K562 (cell line): ENCODE results near the gene ALKBH4. TPM values are rescaled to one million over a fixed set of nuclear protein-coding genes. Genes with fewer than 3 reads are reported as not detected.

ENCODE experiments used
- ARID3A ChIP-seq: IDR thresholded peaks from 2 replicates; pipeline ENCODE4 v1.6.1; 2012; ENCODE audit warnings: low read depth, low read length, improper control_type of control experiment, borderline replicate concordance
- CBFA2T3 ChIP-seq: fragments of 450-650 bp; IDR thresholded peaks from 2 replicates; pipeline ENCODE4 v1.6.1; 2017
- E2F4 ChIP-seq: sonication (generic); formaldehyde crosslinking; IDR thresholded peaks from 2 replicates; pipeline ENCODE4 v1.8.0; 2022; ENCODE audit warnings: mild to moderate bottlenecking, low read depth, missing genetic modification reagents
- EP300 ChIP-seq: IDR thresholded peaks from 2 replicates; pipeline ENCODE4 v1.6.1; 2012; ENCODE audit warnings: low read length, improper control_type of control experiment
- HDAC1 ChIP-seq, 2 experiments: fragments of 450-650 bp; IDR thresholded peaks; 2 replicates each; pipeline ENCODE4 v1.6.1; 2016 to 2017; ENCODE audit warnings: inconsistent platforms in 1 of 2, mild to moderate bottlenecking in 1 of 2, moderate library complexity in 1 of 2
- HEY1 ChIP-seq: fragments of 250-450 bp; sonication (Bioruptor Pico); IDR thresholded peaks from 2 replicates; pipeline ENCODE4 v1.5.0; 2020; ENCODE audit warnings: mild to moderate bottlenecking, moderate library complexity, borderline replicate concordance
- ILK ChIP-seq: fragments of 450-650 bp; IDR thresholded peaks from 2 replicates; pipeline ENCODE4 v1.6.1; 2016; ENCODE audit warnings: missing genetic modification characterization, low read depth, mild to moderate bottlenecking, missing compliant biosample characterization, moderate library complexity, borderline replicate concordance
- KDM4B ChIP-seq, 2 experiments: fragments of 450-650 bp in 1 of 2; sonication (generic) in 1 of 2; IDR thresholded peaks; 2 replicates each; pipeline ENCODE4 v1.6.1; 2016 to 2017; ENCODE audit warnings: borderline replicate concordance in 2 of 2, antibody characterized with exemption in 1 of 2, low read depth in 1 of 2, mild to moderate bottlenecking in 1 of 2
- NFIC ChIP-seq: fragments of 450-650 bp; IDR thresholded peaks from 2 replicates; pipeline ENCODE4 v1.6.1; 2017; ENCODE audit warnings: mild to moderate bottlenecking, inconsistent platforms
- NR2C1 ChIP-seq, 2 experiments: fragments of 450-650 bp; IDR thresholded peaks; 2 replicates each; pipeline ENCODE4 v1.6.1; 2017; ENCODE audit warnings: mild to moderate bottlenecking in 2 of 2, antibody characterized with exemption in 1 of 2, inconsistent platforms in 1 of 2, missing compliant biosample characterization in 1 of 2, missing genetic modification characterization in 1 of 2
- PHF21A ChIP-seq: fragments of 450-650 bp; IDR thresholded peaks from 2 replicates; pipeline ENCODE4 v1.6.1; 2017; ENCODE audit warnings: low read depth, borderline replicate concordance
- PTRF ChIP-seq: fragments of 450-650 bp; IDR thresholded peaks from 2 replicates; pipeline ENCODE4 v1.6.1; 2016; ENCODE audit warnings: mild to moderate bottlenecking, missing genetic modification characterization, missing compliant biosample characterization
- TFAM ChIP-seq: fragments of 250-450 bp; sonication (Bioruptor Pico); conservative IDR thresholded peaks from 2 replicates; pipeline ENCODE4 v1.5.0; 2021; ENCODE audit warnings: mild to moderate bottlenecking, moderate library complexity
- THRB ChIP-seq: fragments of 450-650 bp; formaldehyde crosslinking; conservative IDR thresholded peaks from 2 replicates; pipeline ENCODE4 v1.4.0; 2022; ENCODE audit warnings: mild to moderate bottlenecking, missing genetic modification characterization
- UBTF ChIP-seq, 2 experiments: IDR thresholded peaks; 2 replicates each; pipeline ENCODE4 v1.6.1; 2012; ENCODE audit warnings: improper control_type of control experiment in 2 of 2, low read depth in 2 of 2, low read length in 2 of 2, borderline replicate concordance in 1 of 2
- ZNF24 ChIP-seq: fragments of 450-650 bp; IDR thresholded peaks from 2 replicates; pipeline ENCODE4 v1.6.1; 2016
- ZNF740 ChIP-seq, 3 experiments: fragments of 200-800 bp in 1 of 3; sonication (Bioruptor generic) in 1 of 3; sonication (generic) in 1 of 3; formaldehyde crosslinking in 1 of 3; IDR thresholded peaks; 2 replicates each; pipeline versions ENCODE4 v1.6.1 to v1.8.0; 2016 to 2022; ENCODE audit warnings: mild to moderate bottlenecking in 2 of 3, missing compliant biosample characterization in 2 of 3, missing genetic modification characterization in 2 of 3, missing genetic modification reagents in 1 of 3
- polyA plus RNA-seq, 8 experiments: library from polyadenylated mRNA; depleted of rRNA in 4 of 8; stranded (reverse) in 5 of 8; unstranded in 3 of 8; fragments of >200 nt; fragmentation: Nextera tagmentation in 2 of 8; fragmentation: Illumina TruSeq in 1 of 8; extraction: Ambion mirVana in 2 of 8; extraction: Trizol in 1 of 8; gene quantifications; 2 replicates each; pipeline versions ENCODE4 v1.2.1 to v1.2.3, GENCODE V29; 2011 to 2014; ENCODE audit warnings: inconsistent platforms in 1 of 8, missing spikeins in 1 of 8
- total RNA-seq, 7 experiments: library from RNA; depleted of rRNA in 6 of 7; stranded (reverse); fragments of >200 nt in 6 of 7; fragmentation: Illumina TruSeq in 2 of 7; extraction: Trizol in 2 of 7; gene quantifications; 2 replicates each; pipeline versions ENCODE4 v1.2.1 to v1.2.3, GENCODE V29; 2011 to 2021; ENCODE audit warnings: low replicate concordance in 1 of 7

Gene ALKBH4
- total and polyA plus RNA-seq, 9 of the 15 experiments (the other 6 are each of a cell fraction or from before 2014, with no cell fraction given) = 4.6 to 21.4 (median 11.8) TPM

GRCh38 chr7:102439963-102440795 lies 24.5 kb downstream of the ALKBH4 start (continued):
- TF ChIP-seq ZNF740 (CRISPR knock-in tag; IDR thresholded peaks at IDR 0.05) (peak; percentile 69), ZNF740 (tag; IDR thresholded peaks at IDR 0.05) (no peak), UBTF (IDR thresholded peaks at IDR 0.05; ENCODE audit: borderline replicate concordance in 1 of 2, low read depth in 2 of 2, low read length in 2 of 2) (peak in 1 of 2 experiments; percentile 81; a peak in 1 of 4 replicates), HDAC1 (IDR thresholded peaks at IDR 0.05) (peak in 1 of 2 experiments; percentile 59; a peak in 2 of 4 replicates), ARID3A (peak; percentile 60; the same call in 1 of the 2 replicates), E2F4 (no peak), HEY1 (no peak), NFIC (peak; percentile 89), THRB (CRISPR knock-in tag) (0 out of 2 replicates have a peak, but pooled peaks have one; percentile 34), PHF21A (peak; percentile 63; the same call in 1 of the 2 replicates), EP300 (peak; percentile 40; the same call in 1 of the 2 replicates), CBFA2T3 (peak; percentile 42), ZNF24 (peak; percentile 57; the same call in 1 of the 2 replicates), ILK (no peak), TFAM (CRISPR knock-in tag) (no peak), KDM4B (IDR thresholded peaks at IDR 0.05; ENCODE audit: borderline replicate concordance in 2 of 2, low read depth in 1 of 2) (no peak), PTRF (no peak), NR2C1 (IDR thresholded peaks at IDR 0.05) (no peak), NR2C1 (tag; IDR thresholded peaks at IDR 0.05) (no peak)
